ENCODE data around the gene PROC.
A peak's percentile ranks its signal among the peaks of the same experiment; 100 is the strongest.
"Not testable (repeated sequence)": the region's sequence is repeated elsewhere in the genome, so short reads cannot be mapped to it uniquely, and the experiment has no call there.

Gene PROC

DNA sequence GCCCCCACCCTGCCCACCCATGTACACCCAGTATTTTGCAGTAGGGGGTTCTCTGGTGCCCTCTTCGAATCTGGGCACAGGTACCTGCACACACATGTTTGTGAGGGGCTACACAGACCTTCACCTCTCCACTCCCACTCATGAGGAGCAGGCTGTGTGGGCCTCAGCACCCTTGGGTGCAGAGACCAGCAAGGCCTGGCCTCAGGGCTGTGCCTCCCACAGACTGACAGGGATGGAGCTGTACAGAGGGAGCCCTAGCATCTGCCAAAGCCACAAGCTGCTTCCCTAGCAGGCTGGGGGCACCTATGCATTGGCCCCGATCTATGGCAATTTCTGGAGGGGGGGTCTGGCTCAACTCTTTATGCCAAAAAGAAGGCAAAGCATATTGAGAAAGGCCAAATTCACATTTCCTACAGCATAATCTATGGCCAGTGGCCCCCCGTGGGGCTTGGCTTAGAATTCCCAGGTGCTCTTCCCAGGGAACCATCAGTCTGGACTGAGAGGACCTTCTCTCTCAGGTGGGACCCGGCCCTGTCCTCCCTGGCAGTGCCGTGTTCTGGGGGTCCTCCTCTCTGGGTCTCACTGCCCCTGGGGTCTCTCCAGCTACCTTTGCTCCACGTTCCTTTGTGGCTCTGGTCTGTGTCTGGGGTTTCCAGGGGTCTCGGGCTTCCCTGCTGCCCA is 9.3 kb downstream of the PROC start:
- DNase-seq (ENCODE audit: low read depth) = no peak

DNA sequence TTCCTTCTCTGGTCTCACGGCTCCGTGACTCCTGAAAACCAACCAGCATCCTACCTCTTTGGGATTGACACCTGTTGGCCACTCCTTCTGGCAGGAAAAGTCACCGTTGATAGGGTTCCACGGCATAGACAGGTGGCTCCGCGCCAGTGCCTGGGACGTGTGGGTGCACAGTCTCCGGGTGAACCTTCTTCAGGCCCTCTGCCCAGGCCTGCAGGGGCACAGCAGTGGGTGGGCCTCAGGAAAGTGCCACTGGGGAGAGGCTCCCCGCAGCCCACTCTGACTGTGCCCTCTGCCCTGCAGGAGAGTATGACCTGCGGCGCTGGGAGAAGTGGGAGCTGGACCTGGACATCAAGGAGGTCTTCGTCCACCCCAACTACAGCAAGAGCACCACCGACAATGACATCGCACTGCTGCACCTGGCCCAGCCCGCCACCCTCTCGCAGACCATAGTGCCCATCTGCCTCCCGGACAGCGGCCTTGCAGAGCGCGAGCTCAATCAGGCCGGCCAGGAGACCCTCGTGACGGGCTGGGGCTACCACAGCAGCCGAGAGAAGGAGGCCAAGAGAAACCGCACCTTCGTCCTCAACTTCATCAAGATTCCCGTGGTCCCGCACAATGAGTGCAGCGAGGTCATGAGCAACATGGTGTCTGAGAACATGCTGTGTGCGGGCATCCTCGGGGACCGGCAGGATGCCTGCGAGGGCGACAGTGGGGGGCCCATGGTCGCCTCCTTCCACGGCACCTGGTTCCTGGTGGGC is 10.0 kb downstream of the PROC start:
- DNase-seq (ENCODE audit: low read depth) = no peak

DNA sequence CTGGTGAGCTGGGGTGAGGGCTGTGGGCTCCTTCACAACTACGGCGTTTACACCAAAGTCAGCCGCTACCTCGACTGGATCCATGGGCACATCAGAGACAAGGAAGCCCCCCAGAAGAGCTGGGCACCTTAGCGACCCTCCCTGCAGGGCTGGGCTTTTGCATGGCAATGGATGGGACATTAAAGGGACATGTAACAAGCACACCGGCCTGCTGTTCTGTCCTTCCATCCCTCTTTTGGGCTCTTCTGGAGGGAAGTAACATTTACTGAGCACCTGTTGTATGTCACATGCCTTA is 10.5 kb downstream of the PROC start:
- no peak for DNase-seq (ENCODE audit: low read depth)

DNA sequence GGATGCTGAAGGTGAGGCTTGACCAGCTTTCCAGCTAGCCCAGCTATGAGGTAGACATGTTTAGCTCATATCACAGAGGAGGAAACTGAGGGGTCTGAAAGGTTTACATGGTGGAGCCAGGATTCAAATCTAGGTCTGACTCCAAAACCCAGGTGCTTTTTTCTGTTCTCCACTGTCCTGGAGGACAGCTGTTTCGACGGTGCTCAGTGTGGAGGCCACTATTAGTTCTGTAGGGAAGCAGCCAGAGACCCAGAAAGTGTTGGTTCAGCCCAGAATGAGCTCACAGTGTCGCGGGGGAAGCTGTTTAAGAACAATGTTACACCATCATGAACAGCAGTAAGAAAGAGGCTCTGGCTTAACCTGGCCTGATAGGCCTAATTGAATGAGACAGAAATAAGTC is 11.1 kb downstream of the PROC start:
- DNase-seq (ENCODE audit: low read depth) = no peak

DNA sequence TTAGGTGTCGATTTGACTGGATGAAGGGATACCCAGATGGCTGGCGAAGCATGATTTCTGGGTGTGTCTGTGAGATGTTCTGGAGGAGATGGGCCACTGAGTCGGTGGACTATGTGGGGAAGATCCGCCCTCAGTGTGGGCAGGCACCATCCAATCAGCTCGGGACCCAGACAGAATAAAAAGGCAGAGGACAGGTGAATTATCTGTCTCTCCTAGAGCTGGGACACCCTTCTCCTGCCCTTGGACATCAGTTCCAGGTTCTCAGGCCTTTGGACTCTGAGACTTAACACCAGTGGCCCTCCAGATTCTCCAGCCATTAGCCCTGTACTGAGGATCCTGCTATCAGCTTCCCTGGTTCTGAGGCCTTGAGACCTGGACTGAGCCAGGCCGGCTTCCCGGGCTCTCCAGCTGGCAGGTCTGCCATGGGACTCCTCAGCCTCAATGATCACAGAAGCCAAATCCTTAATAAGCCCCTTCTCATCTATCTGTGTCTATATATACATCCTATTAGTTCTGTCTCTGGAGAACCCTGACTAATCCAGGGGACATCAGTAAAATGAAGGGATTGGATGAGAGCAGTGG is 11.7 kb downstream of the PROC start:
- no peak for DNase-seq (ENCODE audit: low read depth)

DNA sequence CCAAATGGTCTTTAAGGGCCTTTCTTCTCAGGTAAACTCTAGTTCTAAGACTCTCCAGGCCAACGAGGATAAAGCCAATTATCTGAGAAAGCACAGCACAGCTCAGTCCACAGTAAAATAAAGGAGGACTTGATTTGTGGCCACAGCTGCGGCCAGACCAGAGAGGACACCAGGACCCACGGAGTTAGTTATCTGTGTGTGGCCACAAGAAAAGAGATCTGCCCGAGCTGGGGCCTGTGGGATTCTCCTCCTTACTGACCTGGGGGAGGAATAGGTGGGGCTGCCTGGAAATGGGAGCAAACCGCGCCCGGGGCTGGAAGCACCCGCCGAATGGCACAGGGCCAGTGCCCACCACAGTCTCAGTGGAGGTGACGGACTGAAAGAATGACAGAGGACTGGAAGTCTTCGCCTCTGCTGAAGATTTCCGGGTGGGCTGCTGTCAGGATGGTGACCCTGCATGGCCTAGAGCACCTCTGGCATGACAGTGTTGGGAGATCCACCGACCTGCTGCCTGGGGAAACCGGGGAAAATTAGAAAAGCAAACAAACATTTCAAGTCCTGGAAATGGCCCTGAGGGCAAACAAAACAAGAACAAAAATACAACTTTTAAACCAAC is 13.3 kb downstream of the PROC start:
- no peak for DNase-seq (ENCODE audit: low read depth)

DNA sequence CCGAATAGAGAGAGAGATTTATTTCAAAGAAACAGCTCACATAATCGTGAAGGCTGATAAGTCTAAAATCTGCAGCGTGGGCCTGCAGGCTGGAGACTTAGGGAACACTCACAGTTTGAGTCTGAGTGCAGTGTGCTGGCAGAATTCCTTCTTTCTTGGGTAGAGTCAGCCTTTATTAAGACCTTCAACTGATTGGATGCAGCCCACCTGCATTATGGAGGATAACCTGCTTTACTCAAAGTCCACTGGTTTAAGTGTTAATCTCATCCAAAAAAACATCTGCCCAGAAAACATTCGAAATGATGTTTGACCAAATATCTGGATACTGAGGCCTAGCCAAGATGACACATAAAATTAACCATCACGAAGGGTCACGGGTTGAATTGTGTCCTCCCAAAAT is 16.3 kb downstream of the PROC start:
- DNase-seq (ENCODE audit: low read depth) = no peak

DNA sequence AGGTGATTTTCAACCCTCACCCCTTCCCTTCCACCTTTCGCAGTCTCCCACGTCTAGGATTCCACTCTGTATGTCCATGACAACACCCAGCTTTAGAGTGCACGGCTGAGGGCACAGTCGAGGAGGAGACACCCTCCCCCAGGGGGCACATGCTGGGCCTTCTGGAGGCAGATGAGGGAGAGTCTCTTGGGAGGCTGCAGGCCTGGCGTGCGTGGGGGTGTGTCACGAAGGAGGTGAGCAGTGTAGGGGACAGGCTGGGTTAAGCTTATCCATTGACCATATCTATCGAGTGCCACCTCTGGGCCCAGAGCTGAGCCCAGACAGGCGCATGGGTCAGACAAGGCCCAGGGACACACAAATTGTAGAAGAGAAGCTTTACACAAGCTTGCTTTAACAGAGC is 18.8 kb downstream of the PROC start:
- no peak for DNase-seq (ENCODE audit: low read depth)

DNA sequence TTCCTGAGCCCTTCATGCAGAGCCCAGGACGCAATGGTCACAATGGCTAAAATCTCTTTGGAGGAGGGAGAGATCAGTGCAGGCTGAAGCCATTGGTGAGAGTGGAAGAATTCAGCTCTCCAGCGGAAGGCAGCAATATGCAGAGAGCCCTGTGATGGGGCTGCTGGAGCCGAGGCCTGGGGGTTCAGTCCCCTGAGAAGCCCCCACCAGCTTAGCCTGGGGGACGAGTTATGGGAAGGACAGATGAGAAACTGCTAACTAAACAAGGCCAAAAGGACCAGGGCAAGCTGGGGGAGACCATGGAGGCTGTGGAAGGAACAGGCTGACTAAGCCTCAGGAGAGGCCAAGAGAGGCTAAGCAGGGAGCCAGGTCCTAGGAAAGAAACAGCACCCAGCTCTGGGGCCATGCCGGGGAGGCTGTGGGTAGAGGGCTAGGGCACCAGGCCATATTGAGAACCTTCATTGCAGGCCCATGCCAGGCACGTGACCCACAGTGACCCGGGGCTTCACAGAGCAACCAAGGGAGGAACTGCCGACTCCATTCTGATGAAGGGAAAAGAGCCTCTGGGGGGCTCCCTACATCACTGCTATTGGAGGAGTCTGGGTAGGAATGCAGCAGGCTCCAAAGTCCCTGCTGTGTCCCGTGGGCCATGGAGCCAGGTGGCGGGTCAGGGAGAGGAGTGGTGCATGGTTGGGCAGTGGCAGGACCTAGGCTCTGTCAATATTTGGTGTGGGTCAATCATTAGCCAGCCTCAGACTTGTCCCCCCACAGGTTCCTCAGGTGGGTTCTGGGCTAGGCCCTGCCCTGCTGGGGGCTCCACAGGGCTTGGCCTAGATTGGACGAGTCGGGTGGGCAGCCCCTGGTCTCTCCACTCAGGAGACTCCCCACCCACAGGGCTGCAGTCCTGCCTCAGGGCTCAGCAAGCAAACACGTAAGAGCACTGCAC is 19.8 kb downstream of the PROC start:
- no peak for DNase-seq (ENCODE audit: low read depth)

DNA sequence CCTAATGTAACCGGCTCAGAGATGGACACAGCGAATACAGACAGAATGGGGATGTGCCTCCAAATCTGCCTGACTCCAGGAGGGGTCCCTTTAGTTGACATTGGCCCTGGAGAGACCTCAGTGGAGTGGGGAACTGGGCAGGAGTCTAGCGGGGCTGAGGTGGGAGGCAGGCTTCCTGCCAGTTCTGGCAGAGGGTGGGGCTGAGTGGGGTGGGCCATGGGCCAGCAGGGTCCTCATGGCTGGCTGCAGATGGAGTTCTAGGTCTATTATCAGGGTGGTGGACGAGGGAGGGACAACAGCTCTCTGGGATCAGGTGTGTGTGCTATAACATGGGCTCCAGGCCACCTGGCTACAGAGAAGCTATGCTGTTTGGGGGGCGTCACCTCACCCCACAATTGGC is 21.1 kb downstream of the PROC start:
- no peak for DNase-seq (ENCODE audit: low read depth)

DNA sequence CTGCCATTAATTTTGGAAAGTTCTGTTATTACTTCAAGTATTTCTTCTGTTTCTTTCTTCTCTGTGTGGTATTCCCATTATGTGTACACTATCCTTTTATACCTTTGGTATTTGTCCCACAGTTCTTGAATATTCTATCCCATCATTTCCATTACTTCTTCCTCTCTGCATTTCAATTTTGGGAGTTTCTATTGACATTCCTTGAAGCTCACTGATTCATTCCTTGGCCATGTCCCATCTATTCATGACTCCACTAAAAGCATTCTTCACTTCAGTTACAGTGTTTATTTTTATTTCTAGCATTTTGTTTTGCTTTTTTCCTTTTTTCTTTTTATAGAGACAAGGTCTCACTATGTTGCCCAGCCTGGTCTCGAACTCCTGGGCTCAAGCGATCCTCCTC is 30.3 kb downstream of the PROC start:
- no peak for DNase-seq (ENCODE audit: low read depth)

DNA sequence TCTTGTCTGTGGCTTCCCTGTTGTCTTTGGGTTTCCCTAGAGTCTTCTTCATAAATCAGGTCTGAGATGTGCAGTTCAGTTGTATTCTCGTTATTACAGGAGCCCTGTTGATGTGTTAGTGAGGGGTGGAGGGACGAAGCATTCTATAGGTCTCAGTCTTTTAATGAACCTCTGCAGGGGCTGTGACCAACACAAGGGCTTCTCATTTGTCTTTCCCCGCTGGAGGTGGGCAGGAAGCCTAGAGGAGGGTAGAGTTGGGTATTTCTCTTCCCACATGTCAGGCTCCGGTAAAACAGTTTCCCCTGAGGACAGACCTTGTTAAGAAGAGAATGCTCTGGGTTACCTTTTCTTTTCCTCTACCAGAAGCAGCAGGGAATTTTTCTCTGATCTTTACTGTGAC is 31.2 kb downstream of the PROC start:
- DNase-seq (ENCODE audit: low read depth) = no peak

DNA sequence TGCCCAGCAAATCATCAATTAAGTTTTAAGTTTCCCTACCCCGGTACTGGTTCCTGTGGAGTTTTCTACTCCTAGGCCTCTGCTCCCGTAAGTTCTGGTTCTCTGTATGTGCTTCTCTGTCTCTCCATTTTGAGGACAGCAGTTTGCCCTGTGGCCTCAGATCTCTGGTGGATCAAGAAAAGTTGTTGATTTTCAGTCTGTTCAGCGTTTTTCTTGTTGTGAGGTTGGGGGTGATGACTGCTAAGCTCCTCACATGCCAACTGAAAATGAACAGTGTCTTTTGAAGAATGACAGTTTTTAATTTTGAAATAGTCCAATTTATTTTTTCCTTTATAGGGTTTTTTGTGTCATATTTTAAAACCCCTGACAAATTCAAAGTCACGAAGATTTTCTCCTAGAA is 31.7 kb downstream of the PROC start:
- no peak for DNase-seq (ENCODE audit: low read depth)

DNA sequence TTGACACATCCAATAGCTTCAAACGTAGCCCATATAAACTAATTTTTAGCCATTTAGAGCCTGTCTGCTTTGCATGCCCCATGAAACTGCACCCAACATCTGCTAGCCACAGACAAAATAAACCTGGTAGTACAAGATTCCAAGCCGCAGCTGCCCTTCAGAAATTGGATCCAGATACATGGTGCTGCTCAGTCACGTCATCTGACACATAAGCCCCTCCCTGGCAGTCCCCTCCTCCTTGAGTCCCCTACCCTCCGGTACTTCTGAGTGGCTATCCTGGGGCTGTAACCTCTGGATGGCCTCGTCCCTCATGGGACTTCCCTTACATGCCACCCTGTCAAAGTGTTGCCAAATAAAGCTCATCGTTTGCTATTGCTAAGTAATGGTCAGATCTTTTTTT is 33.8 kb downstream of the PROC start:
- DNase-seq (ENCODE audit: low read depth) = no peak

DNA sequence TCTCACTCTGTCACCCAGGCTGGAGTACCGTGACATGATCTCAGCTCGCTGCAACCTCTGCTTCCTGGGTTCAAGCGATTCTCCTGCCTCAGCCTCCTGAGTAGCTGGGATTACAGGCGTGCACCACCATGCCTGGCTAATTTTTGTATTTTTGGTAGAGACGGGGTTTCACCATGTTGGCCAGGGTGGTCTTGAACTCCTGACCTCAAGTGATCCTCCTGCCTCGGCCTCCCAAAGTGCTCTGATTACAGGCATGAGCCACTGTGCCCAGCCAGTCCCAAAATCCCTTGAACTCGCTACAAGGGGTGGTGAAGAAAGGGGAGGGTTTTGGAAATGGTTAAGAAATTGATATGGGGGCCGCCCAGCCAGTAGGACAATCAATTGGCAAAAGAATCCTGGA is 34.2 kb downstream of the PROC start:
- not testable (repeated sequence) for DNase-seq (ENCODE audit: low read depth)

DNA sequence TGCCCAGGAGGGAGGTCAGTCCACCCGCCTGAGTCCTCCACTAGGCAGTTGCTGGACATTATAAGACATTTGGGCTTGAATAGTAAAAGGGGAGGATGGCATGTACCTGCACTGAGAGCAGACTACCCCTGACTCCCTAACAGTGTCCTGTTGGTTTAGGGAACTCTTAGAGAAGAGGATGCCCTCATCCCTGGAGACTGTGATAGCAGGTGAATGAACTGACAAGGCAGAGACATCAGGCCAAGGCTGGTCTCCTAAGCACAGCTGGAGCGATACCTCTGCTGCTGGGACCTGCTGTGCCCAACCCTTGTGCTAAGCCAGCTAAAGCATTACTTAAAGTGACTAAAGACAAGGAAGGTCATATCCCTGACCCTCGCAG is 34.8 kb downstream of the PROC start:
- no peak for DNase-seq (ENCODE audit: low read depth)

DNA sequence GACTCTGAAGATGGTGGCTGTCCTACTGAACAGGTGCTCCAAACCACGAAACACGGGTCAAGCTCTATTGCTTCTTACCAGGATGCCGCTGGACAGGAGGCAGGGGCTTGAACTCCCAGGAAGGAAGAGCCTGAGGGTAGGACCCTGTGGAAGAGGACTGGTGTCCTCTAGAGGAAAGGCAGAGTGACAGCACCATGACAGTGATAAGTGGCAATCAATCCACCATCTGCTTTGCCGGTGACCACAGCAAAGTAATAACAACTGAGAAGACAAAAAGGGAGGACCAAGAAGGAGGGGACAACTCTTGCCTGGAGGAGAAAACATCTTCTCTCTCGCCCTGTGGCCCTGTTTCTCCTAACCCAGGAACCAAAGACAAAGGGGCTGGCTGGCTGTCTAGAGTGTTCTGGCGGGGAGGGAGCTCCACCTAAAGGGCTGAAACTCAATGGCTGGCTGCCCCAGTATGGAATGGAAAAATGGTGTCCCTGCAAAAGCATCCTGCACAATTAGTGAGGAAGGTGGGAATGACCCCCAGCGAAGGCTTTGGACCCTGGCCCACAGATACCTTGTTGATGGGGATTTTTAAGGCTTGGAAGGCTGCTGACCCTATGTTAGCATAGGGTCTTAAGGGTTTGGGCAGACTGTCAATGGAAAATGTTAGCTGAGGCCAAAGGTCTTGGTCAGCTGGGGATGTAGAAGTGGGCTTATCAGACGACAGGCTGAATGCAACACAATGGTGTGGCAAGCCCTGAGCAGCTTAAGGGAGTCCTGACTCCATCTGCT is 35.4 kb downstream of the PROC start:
- DNase-seq (ENCODE audit: low read depth) = peak; percentile 6

DNA sequence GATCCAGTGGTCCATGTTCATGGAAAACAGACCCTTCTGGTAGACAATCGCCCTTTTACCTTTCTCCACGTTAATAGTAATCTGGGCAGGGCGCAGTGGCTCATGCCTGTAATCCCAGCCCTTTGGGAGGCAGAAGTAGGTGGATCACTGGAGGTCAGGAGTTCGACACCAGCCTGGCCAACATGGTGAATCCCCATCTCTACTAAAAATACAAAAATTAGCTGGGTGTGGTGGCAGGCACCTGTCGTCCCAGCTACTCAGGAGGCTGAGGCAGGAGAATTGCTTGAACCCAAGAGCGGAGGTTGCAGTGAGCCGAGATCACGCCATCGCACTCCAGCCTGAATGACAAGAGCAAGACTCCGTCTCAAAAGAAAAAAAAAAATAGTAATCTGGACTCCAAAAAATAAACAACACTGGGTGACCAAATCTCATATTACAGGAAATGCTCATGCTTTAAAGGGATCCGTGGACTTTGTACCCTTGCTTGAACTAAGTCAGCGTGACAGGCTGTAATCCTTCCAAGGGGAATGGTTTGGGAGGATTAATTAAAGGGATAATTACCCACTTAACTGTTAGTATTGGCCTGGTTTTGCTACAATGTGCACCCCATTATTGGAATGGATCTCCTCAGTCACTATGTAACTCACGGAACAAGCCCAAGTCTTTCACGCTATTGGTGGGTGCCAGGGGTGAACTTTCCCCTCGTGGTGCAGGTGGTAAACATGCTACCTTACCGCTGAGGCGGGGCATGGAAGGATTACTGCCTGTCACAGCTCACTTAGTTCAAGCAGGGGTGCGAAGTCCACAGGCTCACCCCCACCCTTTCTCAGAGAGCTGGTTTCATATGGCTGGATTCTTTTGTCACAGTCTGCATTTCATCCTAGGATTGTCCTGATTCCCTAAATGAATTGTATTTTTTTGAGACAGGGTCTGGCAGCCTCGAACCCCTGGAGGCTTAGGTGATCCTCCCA is 36.7 kb downstream of the PROC start:
- DNase-seq (ENCODE audit: low read depth) = no peak

DNA sequence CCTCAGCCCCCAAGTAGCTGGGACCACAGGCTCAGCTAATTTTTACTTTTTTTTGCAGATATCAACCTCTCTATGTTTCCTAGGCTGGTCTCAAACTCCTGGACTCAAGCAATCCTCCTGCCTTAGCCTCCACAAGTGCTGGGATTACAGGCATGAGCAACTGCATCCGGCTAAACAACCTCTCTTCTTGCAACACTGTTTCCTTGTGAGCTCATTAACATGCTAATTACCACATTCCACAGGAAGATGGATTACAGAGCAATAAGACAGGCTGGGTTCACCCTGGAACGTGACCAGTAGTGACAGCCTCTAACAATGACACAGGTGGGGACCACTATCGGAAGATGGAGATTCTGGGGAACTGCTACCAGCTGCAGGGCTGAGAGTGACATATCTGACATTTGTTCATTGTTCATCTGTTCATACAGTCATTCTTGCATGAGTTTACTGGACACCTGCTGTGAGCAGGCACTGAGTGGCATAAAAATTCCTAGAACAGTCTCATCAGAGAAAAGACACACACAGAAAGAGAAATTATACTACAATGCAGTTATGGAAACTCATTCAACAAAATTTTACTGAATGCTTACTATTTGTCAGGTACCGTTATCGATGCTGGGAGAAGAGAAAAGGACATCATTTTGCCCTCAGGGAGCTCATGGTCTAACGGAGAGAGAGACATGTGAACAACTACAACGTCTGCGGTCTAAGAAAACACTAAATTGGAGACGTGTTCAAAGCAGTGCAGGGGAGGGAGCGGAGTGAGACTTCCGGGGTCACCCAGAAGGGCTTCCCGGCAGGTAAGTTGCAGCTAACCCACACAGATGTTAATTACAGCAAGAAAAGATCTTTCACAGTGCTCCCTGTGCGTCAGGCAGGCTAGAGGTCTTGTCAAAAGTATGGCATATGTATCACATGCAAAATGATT is 37.6 kb downstream of the PROC start:
- no peak for DNase-seq (ENCODE audit: low read depth)
